ENCODE results near the gene FREY1.

Gene FREY1, protein sequence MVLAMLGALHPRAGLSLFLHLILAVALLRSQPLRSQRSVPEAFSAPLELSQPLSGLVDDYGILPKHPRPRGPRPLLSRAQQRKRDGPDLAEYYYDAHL

DNA sequence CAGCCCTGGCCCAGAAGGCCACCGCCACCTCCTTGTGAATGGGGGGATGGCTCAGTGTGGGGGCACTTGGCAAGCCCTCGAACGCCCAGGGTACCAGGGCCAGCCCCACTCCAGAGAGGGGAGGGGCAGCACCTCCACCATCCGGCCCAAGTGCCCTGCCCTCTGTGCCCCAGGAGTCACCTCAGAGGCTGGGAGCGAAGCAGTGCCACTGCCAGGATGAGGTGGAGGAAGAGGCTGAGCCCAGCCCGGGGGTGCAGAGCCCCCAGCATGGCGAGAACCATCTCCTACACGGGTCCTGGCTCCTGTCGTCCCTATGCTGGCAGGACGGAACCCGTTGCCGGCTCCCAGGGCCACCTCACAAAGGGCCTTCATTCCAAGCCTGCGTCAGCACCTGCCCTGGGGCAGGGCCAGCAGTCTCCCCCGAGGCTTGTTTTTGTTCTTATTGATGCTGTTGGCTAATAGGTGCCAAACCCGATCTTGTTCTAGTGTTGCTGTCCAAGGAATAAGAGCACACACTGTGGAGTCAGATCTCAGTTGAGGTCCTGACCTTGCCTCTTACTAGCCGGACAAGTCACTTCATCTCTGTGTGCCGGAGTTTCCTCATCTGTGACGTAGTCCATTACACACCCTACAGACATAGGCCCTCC, at the start of gene FREY1:
Gene FREY1 (minus strand): TSS at position 307 of the 647 bp plus-strand sequence. CDS start 26 bp downstream, at position 281.
- no peak within 1 kb of the TSS for H3K9ac ChIP-seq (ENCODE audit: low read depth, low read length)
- peaks cover 36% of the 10 kb centered on the region for H3K36me3 ChIP-seq (ENCODE audit: control insufficient read depth, insufficient read depth, low read length)
- H3K9me3 ChIP-seq (ENCODE audit: control insufficient read depth, insufficient read depth, low read length): no peaks in the 10 kb centered on the region
- H3K27me3 ChIP-seq (ENCODE audit: control insufficient read depth, insufficient read depth, low read length): no peaks in the 10 kb centered on the region
- no peaks in the 10 kb centered on the region for H3K4me1 ChIP-seq (ENCODE audit: control insufficient read depth, insufficient read depth, low read length)
- no peak within 1 kb of the TSS for H3K4me3 ChIP-seq (ENCODE audit: low read depth, low read length)

DNA sequence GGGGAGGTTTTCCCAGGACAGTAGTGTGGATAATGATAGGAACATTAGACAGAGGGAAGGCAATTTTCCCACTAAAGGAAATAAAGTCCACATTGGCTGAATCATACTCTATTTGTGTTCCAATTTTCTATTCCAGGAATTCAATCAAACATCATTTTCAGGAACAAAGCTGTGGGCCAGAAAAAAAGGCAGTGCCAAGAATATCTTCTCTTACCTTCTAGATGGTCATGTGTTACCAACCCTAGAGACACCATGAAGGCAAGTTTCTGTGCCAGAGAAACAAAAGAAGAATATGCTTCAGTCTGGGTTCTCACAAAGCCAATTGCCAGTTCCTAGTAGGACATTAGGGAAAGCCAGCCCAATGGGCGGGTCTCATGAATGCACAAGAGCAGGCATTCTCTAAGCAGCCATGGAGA, 42.9 kb upstream of the FREY1 start:
- no peaks in the 10 kb centered on the region for H3K9me3 ChIP-seq (ENCODE audit: control insufficient read depth, insufficient read depth, low read length)
- H3K9ac ChIP-seq (ENCODE audit: low read depth, low read length): no peak overlapping the region
- H3K4me1 ChIP-seq (ENCODE audit: control insufficient read depth, insufficient read depth, low read length): no peaks in the 10 kb centered on the region
- no peak overlapping the region for H3K4me3 ChIP-seq (ENCODE audit: low read depth, low read length)
- no peaks in the 10 kb centered on the region for H3K27me3 ChIP-seq (ENCODE audit: control insufficient read depth, insufficient read depth, low read length)
- no peaks in the 10 kb centered on the region for H3K36me3 ChIP-seq (ENCODE audit: control insufficient read depth, insufficient read depth, low read length)

DNA sequence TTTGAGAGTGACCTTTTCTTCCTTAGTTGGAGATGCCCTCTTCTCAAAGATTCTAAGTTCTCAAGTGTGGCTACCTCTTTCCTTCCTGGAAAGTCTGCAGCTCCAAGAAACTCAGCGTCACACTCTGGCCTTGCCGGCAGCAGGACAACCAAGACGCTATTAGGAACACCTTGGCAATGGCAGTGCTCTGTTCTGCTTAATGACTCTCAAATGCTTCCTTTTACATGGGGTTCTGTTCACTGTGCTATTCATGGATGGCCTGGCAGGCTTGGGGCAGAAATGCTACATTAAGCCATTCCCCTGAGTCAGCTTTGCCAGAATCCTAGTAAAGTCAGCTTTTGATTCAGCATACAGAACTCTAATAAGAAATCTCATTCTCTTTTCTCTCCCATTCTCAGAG, 41.3 kb upstream of the FREY1 start:
- Histone ChIP-seq H3K4me3 (ENCODE audit: low read depth, low read length) (no peak overlapping the region), H3K27me3 (ENCODE audit: control insufficient read depth, insufficient read depth, low read length) (no peaks in the 10 kb centered on the region), H3K36me3 (ENCODE audit: control insufficient read depth, insufficient read depth, low read length) (no peaks in the 10 kb centered on the region), H3K9me3 (ENCODE audit: control insufficient read depth, insufficient read depth, low read length) (no peaks in the 10 kb centered on the region), H3K9ac (ENCODE audit: low read depth, low read length) (no peak overlapping the region), H3K4me1 (ENCODE audit: control insufficient read depth, insufficient read depth, low read length) (no peaks in the 10 kb centered on the region)

DNA sequence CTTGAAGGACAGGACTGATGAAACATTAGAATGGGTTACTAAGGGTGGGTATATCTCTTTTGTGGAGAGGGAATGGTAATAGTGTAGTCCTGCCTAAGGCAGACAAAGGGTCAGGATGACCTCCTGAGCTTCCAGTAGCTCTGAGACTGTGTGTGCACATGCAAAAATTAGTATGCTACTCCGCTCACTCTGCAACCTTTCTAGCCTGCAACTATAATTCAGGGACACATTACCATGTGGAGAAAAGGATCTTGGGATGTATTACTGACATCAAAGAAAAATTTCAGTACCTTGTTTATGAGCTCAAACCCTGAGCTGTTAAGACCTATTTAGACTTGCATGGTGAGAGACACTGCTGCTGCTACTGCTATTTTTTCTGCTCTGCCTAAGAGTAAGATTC, 40.8 kb upstream of the FREY1 start:
- Histone ChIP-seq H3K9ac (ENCODE audit: low read depth, low read length) (no peak overlapping the region), H3K9me3 (ENCODE audit: control insufficient read depth, insufficient read depth, low read length) (no peaks in the 10 kb centered on the region), H3K4me1 (ENCODE audit: control insufficient read depth, insufficient read depth, low read length) (no peaks in the 10 kb centered on the region), H3K36me3 (ENCODE audit: control insufficient read depth, insufficient read depth, low read length) (no peaks in the 10 kb centered on the region), H3K4me3 (ENCODE audit: low read depth, low read length) (no peak overlapping the region), H3K27me3 (ENCODE audit: control insufficient read depth, insufficient read depth, low read length) (no peaks in the 10 kb centered on the region)

DNA sequence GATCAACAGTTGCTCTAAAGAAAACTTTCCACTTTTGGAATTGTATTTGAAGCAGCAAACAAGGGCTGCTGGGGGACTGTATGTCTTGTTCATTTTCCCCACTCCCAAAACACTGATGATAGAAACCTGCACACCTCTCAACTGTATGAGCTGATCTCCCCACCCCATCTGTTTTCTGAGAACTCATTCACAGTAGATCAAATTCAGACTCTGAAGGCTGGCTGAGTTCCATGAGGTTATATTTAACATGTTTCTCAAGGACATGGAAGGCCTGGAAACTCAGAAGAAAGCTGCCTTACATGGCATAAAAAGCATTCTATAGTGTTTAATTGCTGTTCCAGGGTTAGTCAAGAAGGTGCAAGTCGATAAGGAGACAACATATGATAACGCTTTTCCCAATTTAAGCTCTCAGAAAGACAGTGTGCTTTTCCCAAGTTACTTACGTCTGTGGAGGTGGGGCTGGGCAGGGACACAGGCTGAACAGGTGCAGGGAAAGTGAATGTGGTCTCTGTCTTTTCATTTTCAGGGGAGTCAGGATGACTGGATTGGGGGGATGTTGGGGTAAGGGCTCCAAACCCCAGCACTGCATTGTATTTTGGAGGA, 38.4 kb upstream of the FREY1 start:
- no peaks in the 10 kb centered on the region for H3K4me1 ChIP-seq (ENCODE audit: control insufficient read depth, insufficient read depth, low read length)

DNA sequence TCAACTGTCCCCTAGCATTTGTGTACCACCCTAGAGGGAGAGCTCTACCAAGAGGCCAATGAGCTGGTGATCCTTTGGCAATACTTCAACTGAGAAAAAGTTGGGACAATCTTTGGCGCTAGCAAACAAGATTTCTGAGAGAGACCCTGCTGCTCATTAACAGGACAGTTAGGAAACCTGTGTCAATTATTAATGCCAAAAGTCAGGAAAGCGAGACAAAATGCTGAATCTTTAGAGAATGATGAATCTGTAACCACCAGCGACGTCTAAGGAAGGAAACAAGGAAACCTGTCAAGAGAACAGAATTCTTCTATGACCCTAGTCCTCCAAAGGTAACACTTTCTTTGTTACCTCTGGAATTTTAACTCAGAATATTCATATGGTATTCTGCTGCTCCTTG, 35.3 kb upstream of the FREY1 start:
- Histone ChIP-seq H3K4me3 (ENCODE audit: low read depth, low read length) (no peak overlapping the region), H3K36me3 (ENCODE audit: control insufficient read depth, insufficient read depth, low read length) (no peaks in the 10 kb centered on the region), H3K4me1 (ENCODE audit: control insufficient read depth, insufficient read depth, low read length) (peaks cover 2% of the 10 kb centered on the region), H3K9me3 (ENCODE audit: control insufficient read depth, insufficient read depth, low read length) (no peaks in the 10 kb centered on the region), H3K27me3 (ENCODE audit: control insufficient read depth, insufficient read depth, low read length) (no peaks in the 10 kb centered on the region), H3K9ac (ENCODE audit: low read depth, low read length) (no peak overlapping the region)

More for the DNA sequence above, 38.4 kb upstream of the FREY1 start:
- no peak overlapping the region for H3K9ac ChIP-seq (ENCODE audit: low read depth, low read length)
- no peaks in the 10 kb centered on the region for H3K9me3 ChIP-seq (ENCODE audit: control insufficient read depth, insufficient read depth, low read length)
- H3K36me3 ChIP-seq (ENCODE audit: control insufficient read depth, insufficient read depth, low read length): no peaks in the 10 kb centered on the region
- no peaks in the 10 kb centered on the region for H3K27me3 ChIP-seq (ENCODE audit: control insufficient read depth, insufficient read depth, low read length)
- no peak overlapping the region for H3K4me3 ChIP-seq (ENCODE audit: low read depth, low read length)

DNA sequence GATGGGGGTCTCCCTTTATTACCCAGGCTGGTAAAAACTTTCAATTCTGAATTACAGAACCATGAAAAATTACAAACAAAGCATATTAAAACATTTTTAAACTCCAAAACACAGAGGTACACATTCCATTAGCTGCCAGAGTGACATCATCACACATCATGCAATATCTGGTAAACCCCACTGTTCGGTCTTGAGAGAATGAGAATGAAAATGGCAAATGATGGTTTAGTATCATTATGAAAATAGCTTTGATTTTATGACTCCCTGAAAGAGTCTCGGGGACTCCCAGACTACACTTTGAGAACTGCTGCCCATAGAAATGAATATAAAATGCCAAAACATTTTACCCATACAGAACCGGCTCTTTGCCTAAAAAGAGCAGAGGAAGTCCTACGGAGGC, 34.2 kb upstream of the FREY1 start:
- Histone ChIP-seq H3K9ac (ENCODE audit: low read depth, low read length) (no peak overlapping the region), H3K27me3 (ENCODE audit: control insufficient read depth, insufficient read depth, low read length) (no peaks in the 10 kb centered on the region), H3K4me3 (ENCODE audit: low read depth, low read length) (no peak overlapping the region), H3K4me1 (ENCODE audit: control insufficient read depth, insufficient read depth, low read length) (peaks cover 2% of the 10 kb centered on the region), H3K9me3 (ENCODE audit: control insufficient read depth, insufficient read depth, low read length) (no peaks in the 10 kb centered on the region), H3K36me3 (ENCODE audit: control insufficient read depth, insufficient read depth, low read length) (no peaks in the 10 kb centered on the region)

DNA sequence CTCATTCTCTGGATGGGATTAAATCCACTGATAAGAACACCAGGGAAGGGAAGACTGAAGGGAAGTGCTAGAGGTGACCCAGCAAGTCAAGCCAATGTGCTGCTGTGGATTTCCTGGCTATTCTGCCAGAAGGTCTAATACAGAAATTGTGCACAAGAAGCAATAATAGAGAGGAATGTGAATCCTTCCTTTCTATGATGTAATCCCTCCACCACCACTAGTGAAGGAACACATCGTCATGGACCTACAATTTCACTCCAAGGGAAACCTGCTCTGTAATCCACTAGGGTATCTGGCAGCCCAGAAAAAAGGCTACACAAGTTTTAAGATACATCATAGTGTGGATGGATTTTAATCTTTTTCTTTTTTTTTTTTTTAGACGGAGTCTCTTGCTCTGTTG, 32.8 kb upstream of the FREY1 start:
- peaks cover 2% of the 10 kb centered on the region for H3K4me1 ChIP-seq (ENCODE audit: control insufficient read depth, insufficient read depth, low read length)
- peaks cover 7% of the 10 kb centered on the region for H3K36me3 ChIP-seq (ENCODE audit: control insufficient read depth, insufficient read depth, low read length)
- no peak overlapping the region for H3K4me3 ChIP-seq (ENCODE audit: low read depth, low read length)
- no peaks in the 10 kb centered on the region for H3K9me3 ChIP-seq (ENCODE audit: control insufficient read depth, insufficient read depth, low read length)
- no peaks in the 10 kb centered on the region for H3K27me3 ChIP-seq (ENCODE audit: control insufficient read depth, insufficient read depth, low read length)
- H3K9ac ChIP-seq (ENCODE audit: low read depth, low read length): no peak overlapping the region

DNA sequence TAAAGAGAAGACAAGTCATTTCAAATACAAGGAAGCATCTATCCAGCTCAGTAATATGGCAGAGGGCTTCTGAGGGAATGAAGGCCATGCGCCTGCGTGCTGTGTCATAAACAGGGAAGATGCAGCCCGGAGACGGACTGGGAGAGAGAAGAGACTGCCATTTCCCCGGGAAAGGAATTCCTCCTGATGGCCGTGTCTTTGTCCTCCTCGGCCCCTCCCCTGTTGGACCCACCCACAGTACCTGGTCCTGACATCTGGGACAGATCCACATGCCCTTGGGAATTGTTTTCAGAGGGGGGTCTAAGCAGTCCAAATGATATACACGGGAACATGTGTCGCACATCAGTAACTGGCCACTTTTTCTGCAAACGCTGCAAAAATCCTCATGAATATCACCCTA, 30.8 kb upstream of the FREY1 start:
- Histone ChIP-seq H3K4me3 (ENCODE audit: low read depth, low read length) (no peak overlapping the region), H3K36me3 (ENCODE audit: control insufficient read depth, insufficient read depth, low read length) (peaks cover 18% of the 10 kb centered on the region), H3K9ac (ENCODE audit: low read depth, low read length) (no peak overlapping the region), H3K4me1 (ENCODE audit: control insufficient read depth, insufficient read depth, low read length) (peaks cover 2% of the 10 kb centered on the region), H3K27me3 (ENCODE audit: control insufficient read depth, insufficient read depth, low read length) (no peaks in the 10 kb centered on the region), H3K9me3 (ENCODE audit: control insufficient read depth, insufficient read depth, low read length) (no peaks in the 10 kb centered on the region)

DNA sequence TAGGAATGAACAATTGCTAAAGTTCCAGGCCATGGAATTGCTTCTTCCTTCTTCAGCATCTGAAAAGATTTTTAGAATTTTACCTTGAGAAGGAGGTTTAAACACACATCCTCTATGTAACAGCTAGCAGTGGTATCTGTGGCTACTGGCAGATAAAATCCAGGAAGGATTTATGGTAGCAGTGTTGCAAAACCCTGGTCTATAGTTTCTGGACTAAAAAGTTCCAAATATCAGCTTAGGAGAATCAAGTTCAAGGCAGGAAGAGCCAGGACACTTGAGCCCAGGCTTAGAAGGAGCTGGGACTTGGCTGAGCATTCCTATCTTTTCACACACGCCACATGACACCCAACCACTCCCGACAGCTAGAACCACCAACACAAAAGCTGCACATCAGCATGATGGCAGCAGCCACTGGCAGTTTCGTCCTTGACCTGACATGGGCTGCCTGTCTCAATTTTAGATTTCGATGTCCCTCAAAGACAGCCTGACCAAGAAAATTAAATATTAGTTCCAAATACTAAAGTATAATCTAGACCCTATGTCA, 29.5 kb upstream of the FREY1 start:
- Histone ChIP-seq H3K9me3 (ENCODE audit: control insufficient read depth, insufficient read depth, low read length) (no peaks in the 10 kb centered on the region), H3K4me1 (ENCODE audit: control insufficient read depth, insufficient read depth, low read length) (peaks cover 2% of the 10 kb centered on the region), H3K36me3 (ENCODE audit: control insufficient read depth, insufficient read depth, low read length) (peaks cover 18% of the 10 kb centered on the region), H3K9ac (ENCODE audit: low read depth, low read length) (no peak overlapping the region), H3K27me3 (ENCODE audit: control insufficient read depth, insufficient read depth, low read length) (no peaks in the 10 kb centered on the region), H3K4me3 (ENCODE audit: low read depth, low read length) (no peak overlapping the region)

DNA sequence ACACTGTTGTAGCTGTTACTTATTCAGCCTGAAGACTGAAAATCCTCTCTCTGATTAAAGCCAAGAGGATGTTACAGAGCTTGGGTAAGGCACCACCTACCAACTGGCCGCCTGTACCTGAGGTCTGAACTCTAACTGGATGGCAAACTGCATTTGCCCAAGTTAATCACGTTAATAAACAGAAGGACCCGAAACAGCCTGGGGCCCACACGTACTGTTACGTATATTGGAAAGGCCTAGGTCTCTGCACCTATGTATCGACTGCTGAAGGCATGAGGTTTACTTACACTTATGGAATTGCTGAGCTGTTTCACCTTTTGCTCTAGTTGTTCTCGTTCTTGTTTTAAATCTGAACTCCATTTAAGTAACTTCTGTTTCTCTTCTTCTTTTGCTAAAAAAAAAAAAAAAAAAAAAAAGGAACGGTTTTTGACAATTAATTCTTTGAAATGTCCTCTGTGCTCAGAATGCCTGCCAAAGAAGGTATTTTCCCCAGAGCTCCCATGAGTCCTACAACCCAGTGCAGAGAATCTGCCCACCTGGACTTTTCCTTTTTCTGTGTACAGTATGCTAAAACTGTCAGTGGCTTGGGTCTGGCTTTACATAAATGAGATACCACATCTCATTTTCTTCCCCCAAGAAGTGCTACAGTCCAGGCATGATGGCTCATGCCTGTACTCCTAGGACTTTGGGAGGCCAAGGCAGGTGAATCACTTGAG, 28.4 kb upstream of the FREY1 start:
- Histone ChIP-seq H3K27me3 (ENCODE audit: control insufficient read depth, insufficient read depth, low read length) (no peaks in the 10 kb centered on the region), H3K9ac (ENCODE audit: low read depth, low read length) (no peak overlapping the region), H3K9me3 (ENCODE audit: control insufficient read depth, insufficient read depth, low read length) (no peaks in the 10 kb centered on the region), H3K36me3 (ENCODE audit: control insufficient read depth, insufficient read depth, low read length) (peaks cover 24% of the 10 kb centered on the region), H3K4me1 (ENCODE audit: control insufficient read depth, insufficient read depth, low read length) (peaks cover 2% of the 10 kb centered on the region), H3K4me3 (ENCODE audit: low read depth, low read length) (no peak overlapping the region)

Data from iPS-15b (cell line).